ENCODE data around the gene CPT1A.

The CPT1A gene

DNA sequence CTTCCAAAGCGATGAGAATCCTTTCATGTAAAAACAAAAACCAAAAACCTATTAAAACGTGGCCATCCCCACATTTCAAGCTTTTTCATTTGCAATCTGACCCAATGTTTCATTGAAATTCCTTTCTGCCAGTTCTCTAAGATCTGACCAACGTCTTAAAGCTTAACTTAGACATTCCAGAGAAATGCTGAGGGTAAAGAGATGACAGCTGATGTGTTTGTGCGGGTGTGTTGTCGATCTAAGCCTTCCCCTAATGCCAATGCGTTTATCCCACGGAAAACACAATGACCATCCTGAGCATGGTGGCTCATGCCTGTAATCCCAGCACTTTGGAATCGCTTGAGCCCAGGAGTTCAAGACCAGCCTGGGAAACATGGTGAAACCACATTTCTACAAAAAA, 84.0 kb downstream of the CPT1A start:
- DNase-seq (ENCODE audit: low read depth in 2 of 2): no peak
- no peak for TF ChIP-seq CTCF (IDR thresholded peaks at IDR 0.05; ENCODE audit: low read depth, low read length)
- no peak overlapping the region for H3K4me3 ChIP-seq (replicated peaks in 1 of 2; ENCODE audit: low read depth in 2 of 2, low read length in 2 of 2)

- DNase-seq (ENCODE audit: low read depth in 2 of 2): no peak
- TF ChIP-seq CTCF (IDR thresholded peaks at IDR 0.05; ENCODE audit: low read depth, low read length): no peak
- H3K4me3 ChIP-seq (replicated peaks in 1 of 2; ENCODE audit: low read depth in 2 of 2, low read length in 2 of 2): no peak overlapping the region
Measured at GRCh38 chr11:68756171-68756766, 85.4 kb downstream of the CPT1A start.

DNA sequence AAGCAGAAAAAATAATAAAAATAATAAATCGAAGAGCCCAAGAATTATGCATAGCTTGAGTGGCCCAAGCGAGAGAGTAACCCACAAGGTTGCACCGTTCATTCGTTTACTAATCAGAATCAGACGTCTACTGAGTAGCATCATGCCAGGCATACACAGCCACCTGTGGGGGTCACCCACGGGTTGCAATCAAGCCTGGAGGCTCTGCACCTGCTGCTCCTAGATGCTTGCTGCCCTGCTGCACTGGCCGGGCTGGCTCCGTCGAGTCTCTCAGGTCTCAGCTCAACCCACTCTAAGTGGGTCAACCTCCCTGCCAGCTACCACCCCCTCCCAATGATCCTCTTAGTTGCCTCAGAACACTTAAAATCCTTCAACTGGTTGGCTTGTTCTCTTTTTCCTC, 88.4 kb downstream of the CPT1A start:
- DNase-seq (ENCODE audit: low read depth in 2 of 2): no peak

GRCh38 chr11:68751331-68751856, 90.3 kb downstream of the CPT1A start, which contains the start of gene TESMIN:
TESMIN (minus strand) TSS chr11:68751520; CDS start chr11:68750660, 860 bp downstream.
- peak within 1 kb of the TSS; percentile 5 to 38 for H3K4me3 ChIP-seq (replicated peaks in 1 of 2; ENCODE audit: low read depth in 2 of 2, low read length in 2 of 2)
- peak; percentile 64 to 74 for DNase-seq (ENCODE audit: low read depth in 2 of 2)
- no peak for TF ChIP-seq CTCF (IDR thresholded peaks at IDR 0.05; ENCODE audit: low read depth, low read length)

More for the DNA sequence above, 88.4 kb downstream of the CPT1A start:
- no peak for TF ChIP-seq CTCF (IDR thresholded peaks at IDR 0.05; ENCODE audit: low read depth, low read length)
- H3K4me3 ChIP-seq (replicated peaks in 1 of 2; ENCODE audit: low read depth in 2 of 2, low read length in 2 of 2): no peak overlapping the region

- H3K4me3 ChIP-seq (replicated peaks in 1 of 2; ENCODE audit: low read depth in 2 of 2, low read length in 2 of 2): peak overlapping the region in 1 of 2 donors; percentile 38
Measured at GRCh38 chr11:68751004-68751325, 90.8 kb downstream of the CPT1A start.

GRCh38 chr11:68750195-68751003, 91.3 kb downstream of the CPT1A start:
- DNase-seq (ENCODE audit: low read depth in 2 of 2): no peak
- no peak for TF ChIP-seq CTCF (IDR thresholded peaks at IDR 0.05; ENCODE audit: low read depth, low read length)
- H3K4me3 ChIP-seq (replicated peaks in 1 of 2; ENCODE audit: low read depth in 2 of 2, low read length in 2 of 2): no peak overlapping the region

More at GRCh38 chr11:68751004-68751325, 90.8 kb downstream of the CPT1A start:
- DNase-seq (ENCODE audit: low read depth in 2 of 2): no peak
- TF ChIP-seq CTCF (IDR thresholded peaks at IDR 0.05; ENCODE audit: low read depth, low read length): no peak
